B cell (primary cell): ENCODE data around the gene GPR152. TPM values are rescaled to one million over a fixed set of nuclear protein-coding genes. Genes with fewer than 3 reads are reported as not detected.

Experiments used
- ATAC-seq: fragments of 200-7000 bp; cut with Tn5 transposase; one replicate; pipeline ENCODE4 v1.10.0; 2021; ENCODE audit warnings: low read depth, mild to moderate bottlenecking, moderate number of reproducible peaks, moderate library complexity
- CTCF ChIA-PET: fragments of 350-600 bp; sonication (Branson Sonifier 250); formaldehyde crosslinking; loops from one replicate; lab custom pipeline; 2021; ENCODE audit warnings: antibody characterized with exemption, inconsistent platforms; lab: Charles Lee
- POLR2A ChIA-PET: fragments of 350-600 bp; sonication (Branson Sonifier 250); formaldehyde crosslinking; loops from one replicate; lab custom pipeline; 2021; ENCODE audit warnings: antibody characterized with exemption; lab: Charles Lee
- DNase-seq: peaks from one replicate; pipeline ENCODE4 v3.0.0; 2013
- H2AFZ ChIP-seq: 2 replicates; pipeline ENCODE4 v1.6.1; 2012; ENCODE audit warnings: mild to moderate bottlenecking, low read depth, low read length; ENCODE audit not compliant: insufficient read depth, poor library complexity, severe bottlenecking
- H3K27ac ChIP-seq, 2 donors: 1 replicate in 1 of 2; 2 replicates in 1 of 2; pipeline ENCODE4 v1.5.1; 2012 to 2013; ENCODE audit warnings: low read length in 2 of 2, mild to moderate bottlenecking in 2 of 2, moderate library complexity in 1 of 2
- H3K27me3 ChIP-seq, 4 experiments: fragments of 200-600 bp in 1 of 4; sonication (generic) in 1 of 4; replicated peaks in 1 of 4; 1 replicate in 2 of 4; 2 replicates in 2 of 4; pipeline versions ENCODE4 v1.6.1 to v1.7.0; 2013 to 2016; ENCODE audit warnings: low read length in 3 of 4, mild to moderate bottlenecking in 2 of 4, mixed read lengths in 1 of 4, moderate library complexity in 1 of 4; ENCODE audit not compliant: insufficient read depth in 4 of 4, control insufficient read depth in 3 of 4; ENCODE audit errors: control extremely low read depth in 1 of 4
- H3K36me3 ChIP-seq, 2 experiments: replicated peaks in 1 of 2; 1 replicate in 1 of 2; 2 replicates in 1 of 2; pipeline versions ENCODE4 v1.6.1 to v1.7.1; 2013; ENCODE audit warnings: low read length in 1 of 2; ENCODE audit not compliant: insufficient read depth in 2 of 2, control insufficient read depth in 1 of 2; ENCODE audit errors: control extremely low read depth in 1 of 2, extremely low read depth in 1 of 2
- H3K4me1 ChIP-seq, 2 donors: fragments of 200-600 bp in 1 of 2; sonication (generic) in 1 of 2; 1 replicate in 1 of 2; 2 replicates in 1 of 2; pipeline versions ENCODE4 v1.5.1 to v1.6.1; 2013 to 2017; ENCODE audit warnings: low read length in 2 of 2; ENCODE audit not compliant: control insufficient read depth in 2 of 2, insufficient read depth in 2 of 2
- H3K4me2 ChIP-seq: replicated peaks from 2 replicates; pipeline ENCODE3; 2012; ENCODE audit warnings: mild to moderate bottlenecking, low read depth, low read length; ENCODE audit not compliant: poor library complexity, severe bottlenecking
- H3K4me3 ChIP-seq, 5 experiments: fragments of 200-600 bp in 1 of 5; sonication (generic) in 1 of 5; 1 replicate in 3 of 5; 2 replicates in 2 of 5; pipeline versions ENCODE4 v1.5.1 to v1.7.0; 2011 to 2016; ENCODE audit warnings: low read length in 4 of 5, mild to moderate bottlenecking in 4 of 5, low read depth in 2 of 5, control low read depth in 1 of 5, moderate library complexity in 1 of 5; ENCODE audit not compliant: insufficient read depth in 1 of 5; ENCODE audit errors: control extremely low read depth in 1 of 5, extremely low read depth in 1 of 5
- H3K79me2 ChIP-seq: fragments of 200-600 bp; sonication (generic); one replicate; pipeline ENCODE4 v1.6.0; 2016; ENCODE audit warnings: low read length; ENCODE audit not compliant: control insufficient read depth, insufficient read depth
- H3K9ac ChIP-seq: fragments of 200-600 bp; sonication (generic); 2 replicates; pipeline ENCODE4 v1.6.1; 2017; ENCODE audit warnings: mild to moderate bottlenecking, low read length, moderate library complexity
- H3K9me3 ChIP-seq, 3 donors: one replicate each; pipeline versions ENCODE4 v1.6.1 to v1.7.1; 2013; ENCODE audit warnings: low read length in 2 of 3; ENCODE audit not compliant: control insufficient read depth in 2 of 3, insufficient read depth in 1 of 3; ENCODE audit errors: control extremely low read depth in 1 of 3
- H4K20me1 ChIP-seq: 2 replicates; pipeline ENCODE4 v1.6.0; 2012; ENCODE audit warnings: mild to moderate bottlenecking, low read length; ENCODE audit not compliant: insufficient read depth, control insufficient read depth, poor library complexity, severe bottlenecking
- H3K27ac Mint-ChIP-seq: one replicate; pipeline ENCODE4 v1.8.0; 2021; ENCODE audit warnings: mixed read lengths
- H3K27me3 Mint-ChIP-seq: one replicate; pipeline ENCODE4 v1.8.0; 2021; ENCODE audit warnings: mixed read lengths
- H3K4me1 Mint-ChIP-seq: one replicate; pipeline ENCODE4 v1.8.0; 2021; ENCODE audit warnings: mixed read lengths
- H3K4me3 Mint-ChIP-seq: one replicate; pipeline ENCODE4 v1.8.0; 2021; ENCODE audit warnings: mixed read lengths
- H3K9me3 Mint-ChIP-seq: one replicate; pipeline ENCODE4 v1.8.0; 2022; ENCODE audit warnings: mixed read lengths; ENCODE audit not compliant: insufficient read depth
- CTCF ChIP-seq: fragments of 200-600 bp; IDR thresholded peaks from one replicate; pipeline ENCODE4 v1.8.0; 2022; ENCODE audit warnings: antibody characterized with exemption, mild to moderate bottlenecking
- EZH2 ChIP-seq: IDR thresholded peaks from 2 replicates; pipeline ENCODE4 v1.6.1; 2012; ENCODE audit warnings: borderline replicate concordance, low read depth, mild to moderate bottlenecking, moderate library complexity, low read length; ENCODE audit not compliant: insufficient read depth, poor library complexity, severe bottlenecking
- WGBS: methylation state at CpG from one replicate; pipeline ENCODE4 v1.1.5; 2013; ENCODE audit warnings: missing lambda C conversion rate; ENCODE audit not compliant: insufficient coverage; 5-methylcytosine and 5-hydroxymethylcytosine counted together
- intact Hi-C: fragments of 100-400 bp; cut with micrococcal nuclease; formaldehyde crosslinking; loops from one replicate; pipeline ENCODE4 v1.10.0; 2022
- polyA plus RNA-seq: library from polyadenylated mRNA; depleted of rRNA; stranded (reverse); fragments of >200 nt; gene quantifications from 2 replicates; pipeline ENCODE4 v1.2.3, GENCODE V29; 2012
- total RNA-seq, 2 donors: library from RNA; stranded (reverse); fragments of 120-200 nt in 1 of 2; gene quantifications; 1 replicate in 1 of 2; 2 replicates in 1 of 2; pipeline versions ENCODE4 v1.2.3 to v1.2.4, GENCODE V29; 2013 to 2022

The GPR152 gene
- total and polyA plus RNA-seq, 2 donors (not counting 1 experiment from before 2014, with no cell fraction given), result 0.24 TPM; not detected in 1

DNA sequence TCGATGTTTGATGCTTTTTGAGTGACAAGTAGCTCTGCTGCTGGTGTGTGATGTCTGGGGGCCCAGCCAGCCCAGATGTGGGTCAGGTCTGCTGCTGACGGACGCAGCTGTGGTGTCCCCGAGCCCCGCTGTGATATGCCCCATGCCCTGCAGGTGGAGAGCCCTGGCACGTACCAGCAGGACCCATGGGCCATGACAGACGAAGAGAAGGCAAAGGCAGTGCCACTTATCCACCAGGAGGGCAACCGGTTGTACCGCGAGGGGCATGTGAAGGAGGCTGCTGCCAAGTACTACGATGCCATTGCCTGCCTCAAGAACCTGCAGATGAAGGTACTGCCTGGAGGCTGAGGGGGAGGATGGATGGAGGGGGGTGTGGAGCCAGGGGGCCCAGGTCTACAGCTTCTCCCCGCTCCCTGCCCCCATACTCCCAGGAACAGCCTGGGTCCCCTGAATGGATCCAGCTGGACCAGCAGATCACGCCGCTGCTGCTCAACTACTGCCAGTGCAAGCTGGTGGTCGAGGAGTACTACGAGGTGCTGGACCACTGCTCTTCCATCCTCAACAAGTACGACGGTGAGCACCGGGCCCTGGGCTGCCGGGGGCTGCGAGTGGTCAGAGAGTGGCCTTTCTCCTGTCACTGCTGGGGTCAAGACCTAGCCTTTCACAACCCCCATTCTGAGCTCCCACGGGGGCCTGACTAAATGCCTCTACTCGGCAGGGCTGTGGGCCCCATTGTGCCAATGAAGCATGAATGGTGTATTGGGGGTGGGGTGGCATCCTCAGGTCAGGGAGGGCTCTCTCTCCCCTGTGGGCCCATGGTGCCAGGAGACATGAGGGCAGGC lies 37.6 kb upstream of the GPR152 start:
- peaks cover 30% of the 10 kb centered on the region for H3K4me1 Mint-ChIP-seq
- H3K9ac ChIP-seq, result no peak overlapping the region
- no peak for DNase-seq
- H2AFZ ChIP-seq, result no peak overlapping the region
- 92% methylated on average over 23 of the region's 23 CpGs for WGBS
- CTCF ChIA-PET, result interaction anchor here (1.0 to 1.2 kb wide), 2 partner anchors 71 to 89 kb away, joined by 3 read pairs; no protein-coding TSS in a partner anchor
- H3K4me2 ChIP-seq, result no peak overlapping the region
- POLR2A ChIA-PET, result interaction anchor here (1.1 to 1.2 kb wide), 5 partner anchors 7 to 101 kb away, joined by 3 to 5 read pairs (median 3); partner anchors contain the start of genes AIP, PPP1CA, RAD9A and TMEM134
- no peak overlapping the region for H3K4me3 Mint-ChIP-seq
- H3K4me1 ChIP-seq, result peaks cover 19 to 32% of the 10 kb centered on the region in 2 donors
- H3K27ac Mint-ChIP-seq, result peak overlapping the region; percentile 67
- no peak overlapping the region for H3K27ac ChIP-seq
- peaks cover 77% of the 10 kb centered on the region for H4K20me1 ChIP-seq
- H3K79me2 ChIP-seq, result peaks cover 51% of the 10 kb centered on the region
- H3K27me3 ChIP-seq, result no peaks in the 10 kb centered on the region
- TF ChIP-seq CTCF (no peak), EZH2 (no peak)
- H3K9me3 ChIP-seq, result no peaks in the 10 kb centered on the region
- peaks cover 0 to 79% of the 10 kb centered on the region in 2 experiments for H3K36me3 ChIP-seq
- ATAC-seq, result no peak
- H3K27me3 Mint-ChIP-seq, result no peaks in the 10 kb centered on the region
- H3K9me3 Mint-ChIP-seq, result no peaks in the 10 kb centered on the region
- intact Hi-C loops, result no loop called here
- no peak overlapping the region for H3K4me3 ChIP-seq
